ENCODE data around the gene EDN1. TPM values are rescaled to one million over a fixed set of nuclear protein-coding genes. Genes with fewer than 3 reads are reported as not detected.
A peak's percentile ranks its signal among the peaks of the same experiment; 100 is the strongest.

Gene EDN1
- total RNA-seq, 1 donor: 1.4 TPM

DNA sequence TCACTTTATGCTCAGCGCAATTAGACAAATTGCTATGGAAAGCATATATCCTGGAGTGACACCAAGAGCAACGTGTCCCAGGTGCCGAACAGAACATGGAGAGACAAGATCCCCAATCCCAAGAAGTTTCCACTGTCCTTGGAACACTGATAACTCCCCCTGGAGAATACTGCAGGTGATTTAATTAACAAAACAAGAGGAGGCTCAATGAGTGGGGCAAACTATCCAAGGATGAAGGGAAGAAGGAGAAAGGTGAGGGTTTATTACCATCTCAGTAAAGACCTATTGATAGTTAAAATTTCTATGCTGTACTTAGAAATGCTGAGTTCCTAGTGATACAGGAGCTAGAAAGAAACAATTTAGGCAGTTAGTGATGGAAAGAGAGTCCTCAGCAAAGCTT lies 35.7 kb downstream of the EDN1 start:
- Histone ChIP-seq H3K4me3 (ENCODE audit: insufficient read depth, low read length) (no peak overlapping the region), H3K4me1 (ENCODE audit: insufficient read depth, low read length) (no peaks in the 10 kb centered on the region), H3K4me2 (ENCODE audit: insufficient read depth, low read length) (no peak overlapping the region), H3K36me3 (ENCODE audit: insufficient read depth, low read length) (no peaks in the 10 kb centered on the region), H3K9me3 (ENCODE audit: low read depth, low read length) (no peaks in the 10 kb centered on the region), H3K79me2 (ENCODE audit: insufficient read depth, low read length) (no peaks in the 10 kb centered on the region), H3K27ac (ENCODE audit: low read depth, low read length) (no peak overlapping the region), H3K27me3 (ENCODE audit: insufficient read depth, low read length) (peaks cover 2% of the 10 kb centered on the region), H2AFZ (ENCODE audit: low read length) (no peak overlapping the region), H4K20me1 (ENCODE audit: insufficient read depth, low read length) (no peaks in the 10 kb centered on the region)
- TF ChIP-seq, protein P1, sequence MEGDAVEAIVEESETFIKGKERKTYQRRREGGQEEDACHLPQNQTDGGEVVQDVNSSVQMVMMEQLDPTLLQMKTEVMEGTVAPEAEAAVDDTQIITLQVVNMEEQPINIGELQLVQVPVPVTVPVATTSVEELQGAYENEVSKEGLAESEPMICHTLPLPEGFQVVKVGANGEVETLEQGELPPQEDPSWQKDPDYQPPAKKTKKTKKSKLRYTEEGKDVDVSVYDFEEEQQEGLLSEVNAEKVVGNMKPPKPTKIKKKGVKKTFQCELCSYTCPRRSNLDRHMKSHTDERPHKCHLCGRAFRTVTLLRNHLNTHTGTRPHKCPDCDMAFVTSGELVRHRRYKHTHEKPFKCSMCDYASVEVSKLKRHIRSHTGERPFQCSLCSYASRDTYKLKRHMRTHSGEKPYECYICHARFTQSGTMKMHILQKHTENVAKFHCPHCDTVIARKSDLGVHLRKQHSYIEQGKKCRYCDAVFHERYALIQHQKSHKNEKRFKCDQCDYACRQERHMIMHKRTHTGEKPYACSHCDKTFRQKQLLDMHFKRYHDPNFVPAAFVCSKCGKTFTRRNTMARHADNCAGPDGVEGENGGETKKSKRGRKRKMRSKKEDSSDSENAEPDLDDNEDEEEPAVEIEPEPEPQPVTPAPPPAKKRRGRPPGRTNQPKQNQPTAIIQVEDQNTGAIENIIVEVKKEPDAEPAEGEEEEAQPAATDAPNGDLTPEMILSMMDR (IDR thresholded peaks at IDR 0.05; ENCODE audit: extremely low read depth, low read depth, low read length): no peak
- no peak for DNase-seq (ENCODE audit: insufficient read length, low spot score, missing footprints)

DNA sequence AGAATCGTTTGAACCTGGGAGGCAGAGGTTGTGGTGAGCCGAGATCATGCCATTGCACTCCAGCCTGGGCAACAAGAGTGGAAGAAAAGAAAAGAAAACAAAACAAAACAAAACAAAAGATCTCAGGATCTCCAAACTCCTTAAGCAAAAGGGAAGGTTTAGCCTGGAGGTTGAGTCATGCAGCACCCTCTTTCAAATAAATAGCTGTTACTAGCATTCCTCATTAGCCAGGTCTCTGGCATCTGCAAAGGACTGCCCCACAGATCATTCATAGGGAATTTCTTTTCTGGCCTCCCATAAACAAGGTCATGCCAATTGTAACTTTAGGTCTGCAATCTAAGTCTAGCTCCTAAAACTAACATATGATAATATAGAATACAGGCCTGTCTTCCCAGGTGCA lies 37.2 kb downstream of the EDN1 start:
- no peak overlapping the region for H2AFZ ChIP-seq (ENCODE audit: low read length)
- no peaks in the 10 kb centered on the region for H3K9me3 ChIP-seq (ENCODE audit: low read depth, low read length)
- TF ChIP-seq, protein P1 (IDR thresholded peaks at IDR 0.05; ENCODE audit: extremely low read depth, low read depth, low read length): no peak
- H3K36me3 ChIP-seq (ENCODE audit: insufficient read depth, low read length): no peaks in the 10 kb centered on the region
- peak; percentile 53 for DNase-seq (ENCODE audit: insufficient read length, low spot score, missing footprints)
- peaks cover 2% of the 10 kb centered on the region for H3K27me3 ChIP-seq (ENCODE audit: insufficient read depth, low read length)
- no peaks in the 10 kb centered on the region for H3K4me1 ChIP-seq (ENCODE audit: insufficient read depth, low read length)
- no peak overlapping the region for H3K4me2 ChIP-seq (ENCODE audit: insufficient read depth, low read length)
- no peak overlapping the region for H3K4me3 ChIP-seq (ENCODE audit: insufficient read depth, low read length)
- no peaks in the 10 kb centered on the region for H3K79me2 ChIP-seq (ENCODE audit: insufficient read depth, low read length)
- no peaks in the 10 kb centered on the region for H4K20me1 ChIP-seq (ENCODE audit: insufficient read depth, low read length)
- no peak overlapping the region for H3K27ac ChIP-seq (ENCODE audit: low read depth, low read length)

DNA sequence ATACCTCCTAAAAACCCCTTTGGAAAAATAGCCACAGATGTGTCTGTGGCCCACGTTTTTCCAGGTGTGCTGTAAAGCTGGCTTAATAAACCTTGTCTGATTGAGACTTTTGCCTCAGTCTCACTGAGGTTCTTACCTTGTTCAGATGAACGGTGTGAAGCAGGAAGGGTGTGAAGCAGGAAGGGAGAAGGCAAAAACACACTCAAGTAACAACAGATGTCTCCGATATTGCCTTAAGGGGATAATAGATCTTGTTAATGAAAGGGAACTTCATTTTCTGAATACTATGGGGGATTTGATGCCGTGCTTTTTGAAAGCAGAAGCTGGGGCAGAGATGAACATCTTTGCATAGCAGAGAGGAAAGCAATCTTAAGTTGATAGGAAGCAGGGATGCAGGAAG lies 37.8 kb downstream of the EDN1 start:
- H3K79me2 ChIP-seq (ENCODE audit: insufficient read depth, low read length): no peaks in the 10 kb centered on the region
- H3K36me3 ChIP-seq (ENCODE audit: insufficient read depth, low read length): no peaks in the 10 kb centered on the region
- H3K4me2 ChIP-seq (ENCODE audit: insufficient read depth, low read length): no peak overlapping the region
- H3K4me3 ChIP-seq (ENCODE audit: insufficient read depth, low read length): no peak overlapping the region
- DNase-seq (ENCODE audit: insufficient read length, low spot score, missing footprints): no peak
- no peaks in the 10 kb centered on the region for H3K9me3 ChIP-seq (ENCODE audit: low read depth, low read length)
- peaks cover 2% of the 10 kb centered on the region for H3K27me3 ChIP-seq (ENCODE audit: insufficient read depth, low read length)
- H3K4me1 ChIP-seq (ENCODE audit: insufficient read depth, low read length): no peaks in the 10 kb centered on the region
- H2AFZ ChIP-seq (ENCODE audit: low read length): no peak overlapping the region
- TF ChIP-seq, protein P1 (IDR thresholded peaks at IDR 0.05; ENCODE audit: extremely low read depth, low read depth, low read length): no peak
- no peak overlapping the region for H3K27ac ChIP-seq (ENCODE audit: low read depth, low read length)
- no peaks in the 10 kb centered on the region for H4K20me1 ChIP-seq (ENCODE audit: insufficient read depth, low read length)

DNA sequence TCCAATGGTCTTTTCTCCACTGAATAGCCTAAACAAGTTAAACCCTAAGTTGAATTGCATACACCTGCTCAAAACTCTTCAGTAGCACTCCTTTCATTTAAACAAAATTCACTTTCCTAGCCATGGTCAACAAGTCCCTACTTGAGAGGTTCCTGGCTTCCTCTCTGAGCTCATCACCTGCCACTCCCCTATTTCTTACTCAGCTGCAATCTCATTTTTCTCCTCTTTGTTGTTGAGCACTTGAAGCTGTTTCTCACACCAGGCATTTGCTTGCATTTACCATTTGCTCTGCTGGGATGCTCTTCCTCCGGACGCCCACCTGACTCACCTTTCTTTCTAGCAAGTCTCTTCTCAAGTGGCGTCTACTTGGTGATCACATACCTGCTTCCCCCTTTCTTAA lies 38.5 kb downstream of the EDN1 start:
- TF ChIP-seq, protein P1 (IDR thresholded peaks at IDR 0.05; ENCODE audit: extremely low read depth, low read depth, low read length): no peak
- no peaks in the 10 kb centered on the region for H3K79me2 ChIP-seq (ENCODE audit: insufficient read depth, low read length)
- no peaks in the 10 kb centered on the region for H3K36me3 ChIP-seq (ENCODE audit: insufficient read depth, low read length)
- H4K20me1 ChIP-seq (ENCODE audit: insufficient read depth, low read length): no peaks in the 10 kb centered on the region
- no peak for DNase-seq (ENCODE audit: insufficient read length, low spot score, missing footprints)
- no peak overlapping the region for H3K4me3 ChIP-seq (ENCODE audit: insufficient read depth, low read length)
- H2AFZ ChIP-seq (ENCODE audit: low read length): no peak overlapping the region
- no peaks in the 10 kb centered on the region for H3K4me1 ChIP-seq (ENCODE audit: insufficient read depth, low read length)
- H3K27ac ChIP-seq (ENCODE audit: low read depth, low read length): no peak overlapping the region
- no peak overlapping the region for H3K4me2 ChIP-seq (ENCODE audit: insufficient read depth, low read length)
- H3K27me3 ChIP-seq (ENCODE audit: insufficient read depth, low read length): peaks cover 2% of the 10 kb centered on the region
- H3K9me3 ChIP-seq (ENCODE audit: low read depth, low read length): no peaks in the 10 kb centered on the region
